Measurements from ENCODE around the gene DDX39A.

DNA sequence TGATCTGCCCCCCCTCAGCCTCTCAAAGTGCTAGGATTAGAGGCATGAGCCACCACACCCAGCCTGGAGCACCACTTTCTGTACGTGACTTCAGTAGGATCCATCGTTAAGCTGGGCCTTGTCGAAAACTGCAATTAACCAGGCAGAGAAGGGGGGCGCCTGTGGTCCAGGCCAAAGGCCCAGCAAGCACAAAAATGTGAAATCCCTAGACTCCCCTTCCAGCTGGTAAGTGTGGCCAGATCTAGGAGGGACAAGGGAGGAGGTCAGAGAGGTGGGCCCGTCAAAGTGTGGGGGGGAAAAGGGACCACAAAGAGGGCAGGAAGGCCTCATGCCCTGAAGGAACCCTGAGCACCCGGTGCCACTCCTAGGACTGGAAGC, 13.8 kb downstream of the DDX39A start:
- TF ChIP-seq USF2 (IDR thresholded peaks at IDR 0.05; ENCODE audit: low read length), result no peak
- TF ChIP-seq, protein P1, sequence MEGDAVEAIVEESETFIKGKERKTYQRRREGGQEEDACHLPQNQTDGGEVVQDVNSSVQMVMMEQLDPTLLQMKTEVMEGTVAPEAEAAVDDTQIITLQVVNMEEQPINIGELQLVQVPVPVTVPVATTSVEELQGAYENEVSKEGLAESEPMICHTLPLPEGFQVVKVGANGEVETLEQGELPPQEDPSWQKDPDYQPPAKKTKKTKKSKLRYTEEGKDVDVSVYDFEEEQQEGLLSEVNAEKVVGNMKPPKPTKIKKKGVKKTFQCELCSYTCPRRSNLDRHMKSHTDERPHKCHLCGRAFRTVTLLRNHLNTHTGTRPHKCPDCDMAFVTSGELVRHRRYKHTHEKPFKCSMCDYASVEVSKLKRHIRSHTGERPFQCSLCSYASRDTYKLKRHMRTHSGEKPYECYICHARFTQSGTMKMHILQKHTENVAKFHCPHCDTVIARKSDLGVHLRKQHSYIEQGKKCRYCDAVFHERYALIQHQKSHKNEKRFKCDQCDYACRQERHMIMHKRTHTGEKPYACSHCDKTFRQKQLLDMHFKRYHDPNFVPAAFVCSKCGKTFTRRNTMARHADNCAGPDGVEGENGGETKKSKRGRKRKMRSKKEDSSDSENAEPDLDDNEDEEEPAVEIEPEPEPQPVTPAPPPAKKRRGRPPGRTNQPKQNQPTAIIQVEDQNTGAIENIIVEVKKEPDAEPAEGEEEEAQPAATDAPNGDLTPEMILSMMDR (IDR thresholded peaks at IDR 0.05; ENCODE audit: control extremely low read depth in 1 of 3, insufficient read depth in 1 of 3, low read depth in 1 of 3, low read length in 3 of 3), result peak; percentile 16 to 40 (median 23); a peak in 3 of 4 replicates
- TF ChIP-seq ASH2L (IDR thresholded peaks at IDR 0.05; ENCODE audit: low read length), result no peak
- no peak for TF ChIP-seq JUND (IDR thresholded peaks at IDR 0.05; ENCODE audit: low read length)
- no peak for TF ChIP-seq JUN (IDR thresholded peaks at IDR 0.05; ENCODE audit: low read depth, low read length)
- no peak for TF ChIP-seq CREB1 (IDR thresholded peaks at IDR 0.05)
- TF ChIP-seq POLR2AphosphoS5 (IDR thresholded peaks at IDR 0.05; ENCODE audit: low read depth, low read length), result no peak
- no peak for TF ChIP-seq POLR2A (IDR thresholded peaks at IDR 0.05; ENCODE audit: control extremely low read depth in 1 of 2, low read depth in 2 of 2, low read length in 2 of 2)
- no peak for TF ChIP-seq RXRA (IDR thresholded peaks at IDR 0.05; ENCODE audit: insufficient read depth, low read depth, low read length)
- no peak for TF ChIP-seq EZH2 (IDR thresholded peaks at IDR 0.05; ENCODE audit: low read depth, low read length, severe bottlenecking)
- no peak for TF ChIP-seq SRF (IDR thresholded peaks at IDR 0.05; ENCODE audit: low read depth, low read length)
- no peak for TF ChIP-seq SP2 (IDR thresholded peaks at IDR 0.05; ENCODE audit: low read length)
- no peak for TF ChIP-seq CEBPB (IDR thresholded peaks at IDR 0.05; ENCODE audit: low read depth, low read length)
- TF ChIP-seq MAFK (IDR thresholded peaks at IDR 0.05; ENCODE audit: low read depth, low read length), result no peak

All from H1 (cell line).